SU-DHL-6 (cell line): ENCODE results near the gene SLC7A4.

Experiments
- EZH2phosphoT487 ChIP-seq: fragments of 200-600 bp; sonication (generic), shearing (Covaris generic); conservative IDR thresholded peaks from 2 replicates; pipeline ENCODE4 v1.6.1; 2018; ENCODE audit warnings: mild to moderate bottlenecking, antibody characterized with exemption, low read length, moderate library complexity, mixed read lengths
- TF ChIP-seq, protein P1 (sequence below): fragments of 200-600 bp; sonication (generic); IDR thresholded peaks from one replicate; pipeline ENCODE4 v1.5.1; 2017; ENCODE audit warnings: antibody characterized with exemption, mild to moderate bottlenecking, low read length, moderate library complexity; ENCODE audit not compliant: insufficient read depth, poor library complexity, severe bottlenecking

DNA sequence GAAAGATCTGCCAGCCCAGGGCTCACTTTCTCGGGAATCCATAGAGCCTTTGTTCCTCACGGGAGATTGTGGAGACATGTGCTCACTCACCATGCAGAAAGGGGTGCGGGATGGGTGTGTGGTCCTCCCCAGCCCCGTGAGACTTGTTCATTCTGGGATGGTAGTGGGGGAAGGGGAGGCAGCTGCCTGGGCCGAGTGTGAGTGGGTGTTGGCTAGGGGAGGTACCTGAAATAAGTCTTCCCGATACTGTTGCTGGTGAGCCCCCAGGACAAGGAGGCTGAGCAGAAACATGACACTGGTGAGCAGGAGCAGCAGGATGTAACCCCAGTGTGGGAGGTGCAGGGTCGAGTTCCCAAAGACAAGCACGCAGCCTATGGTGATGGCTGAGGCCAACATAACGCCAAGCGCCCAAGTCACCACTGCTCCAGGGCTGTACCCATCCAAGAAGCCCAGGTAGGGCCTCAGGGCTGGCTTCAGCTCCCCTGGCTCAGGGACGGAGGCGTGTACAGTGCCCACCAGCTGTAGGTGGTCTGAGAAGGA, 2.8 kb downstream of the SLC7A4 start:
- TF ChIP-seq, protein P1, sequence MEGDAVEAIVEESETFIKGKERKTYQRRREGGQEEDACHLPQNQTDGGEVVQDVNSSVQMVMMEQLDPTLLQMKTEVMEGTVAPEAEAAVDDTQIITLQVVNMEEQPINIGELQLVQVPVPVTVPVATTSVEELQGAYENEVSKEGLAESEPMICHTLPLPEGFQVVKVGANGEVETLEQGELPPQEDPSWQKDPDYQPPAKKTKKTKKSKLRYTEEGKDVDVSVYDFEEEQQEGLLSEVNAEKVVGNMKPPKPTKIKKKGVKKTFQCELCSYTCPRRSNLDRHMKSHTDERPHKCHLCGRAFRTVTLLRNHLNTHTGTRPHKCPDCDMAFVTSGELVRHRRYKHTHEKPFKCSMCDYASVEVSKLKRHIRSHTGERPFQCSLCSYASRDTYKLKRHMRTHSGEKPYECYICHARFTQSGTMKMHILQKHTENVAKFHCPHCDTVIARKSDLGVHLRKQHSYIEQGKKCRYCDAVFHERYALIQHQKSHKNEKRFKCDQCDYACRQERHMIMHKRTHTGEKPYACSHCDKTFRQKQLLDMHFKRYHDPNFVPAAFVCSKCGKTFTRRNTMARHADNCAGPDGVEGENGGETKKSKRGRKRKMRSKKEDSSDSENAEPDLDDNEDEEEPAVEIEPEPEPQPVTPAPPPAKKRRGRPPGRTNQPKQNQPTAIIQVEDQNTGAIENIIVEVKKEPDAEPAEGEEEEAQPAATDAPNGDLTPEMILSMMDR: no peak
- TF ChIP-seq EZH2phosphoT487: no peak
